GM18867 (cell line): ENCODE results near the gene TCTA.
"Not testable (repeated sequence)": the region's sequence is repeated elsewhere in the genome, so short reads cannot be mapped to it uniquely, and the experiment has no call there.

ENCODE experiments used
- ATAC-seq: cut with Tn5 transposase; IDR thresholded peaks from one replicate; pipeline ENCODE4 v1.9.1; 2021; ENCODE audit warnings: mild to moderate bottlenecking, moderate library complexity; ENCODE audit not compliant: unreplicated experiment

The TCTA gene, protein sequence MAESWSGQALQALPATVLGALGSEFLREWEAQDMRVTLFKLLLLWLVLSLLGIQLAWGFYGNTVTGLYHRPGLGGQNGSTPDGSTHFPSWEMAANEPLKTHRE

GRCh38 chr3:49411968-49412631 lies at the start of gene TCTA, which contains the start of gene RHOA:
TSS of gene TCTA (plus strand) at chr3:49412423. CDS start at chr3:49412427, 4 bp downstream.
TSS of gene RHOA (minus strand) at chr3:49411976. CDS start at chr3:49375589, 36,387 bp downstream.
- peak; percentile 74 for ATAC-seq

- no peak for ATAC-seq
Measured at GRCh38 chr3:49362561-49362960, 49.7 kb upstream of the TCTA start.

DNA sequence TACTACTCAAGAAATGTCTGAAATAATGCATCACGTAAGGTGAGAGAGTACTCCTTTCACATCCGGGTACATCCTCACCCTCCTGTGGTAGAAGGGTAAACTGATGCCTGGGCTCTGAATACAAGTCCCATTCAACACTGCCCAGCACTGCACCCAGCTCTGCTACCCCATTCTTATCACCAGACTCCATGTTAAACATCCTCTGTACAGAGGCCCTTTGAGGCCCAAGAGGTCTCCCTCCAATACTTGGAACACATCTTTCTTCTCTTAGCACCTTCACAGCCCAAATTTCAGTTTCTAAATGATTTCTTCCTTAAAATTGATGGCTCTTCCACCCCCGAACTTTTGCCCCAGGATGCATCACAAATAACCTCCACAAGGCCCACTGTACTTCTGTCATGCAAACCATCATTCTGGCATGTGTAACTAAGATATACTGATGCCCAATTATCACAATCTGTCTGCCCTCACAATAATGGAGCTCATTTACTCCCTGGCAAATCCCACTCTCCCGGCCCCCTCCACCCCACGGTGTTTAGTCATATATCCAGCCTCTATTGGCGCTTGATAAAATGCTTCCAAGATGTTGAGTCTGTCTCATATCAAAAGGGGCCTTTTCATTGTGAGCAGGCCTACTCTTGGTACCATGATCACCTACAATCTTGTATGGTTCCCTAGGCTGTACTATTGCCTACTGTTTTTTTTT lies 41.5 kb upstream of the TCTA start:
- ATAC-seq = no peak

- ATAC-seq = no peak
Measured at GRCh38 chr3:49371946-49372345, 40.3 kb upstream of the TCTA start.

- ATAC-seq = no peak
Measured at GRCh38 chr3:49377483-49377882, 34.7 kb upstream of the TCTA start.

- ATAC-seq = no peak
Measured at GRCh38 chr3:49378249-49378895, 33.9 kb upstream of the TCTA start.

DNA sequence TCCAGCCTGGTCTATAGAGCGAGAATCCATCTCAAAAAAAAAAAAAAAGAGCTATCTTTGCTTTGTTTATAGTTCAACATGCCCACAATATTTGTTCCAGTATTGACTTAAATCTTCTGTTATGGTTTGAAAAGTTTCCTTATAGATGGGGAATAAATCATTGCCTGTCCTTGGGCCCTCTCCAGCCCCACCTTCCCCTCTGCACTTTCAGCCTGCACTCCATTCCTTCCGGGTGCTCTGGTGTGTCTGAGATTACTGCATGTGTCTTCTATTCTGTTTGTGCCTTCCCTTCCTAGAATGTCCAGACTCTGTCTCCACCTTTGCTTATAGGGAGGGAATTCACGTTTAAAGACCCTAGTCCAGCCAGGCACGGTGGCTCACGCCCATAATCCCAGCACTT lies 28.8 kb upstream of the TCTA start:
- no peak for ATAC-seq

GRCh38 chr3:49385617-49386016 lies 26.6 kb upstream of the TCTA start:
- no peak for ATAC-seq

GRCh38 chr3:49386056-49386756 lies 26.0 kb upstream of the TCTA start:
- ATAC-seq = no peak

- no peak for ATAC-seq
Measured at GRCh38 chr3:49387721-49388120, 24.5 kb upstream of the TCTA start.

DNA sequence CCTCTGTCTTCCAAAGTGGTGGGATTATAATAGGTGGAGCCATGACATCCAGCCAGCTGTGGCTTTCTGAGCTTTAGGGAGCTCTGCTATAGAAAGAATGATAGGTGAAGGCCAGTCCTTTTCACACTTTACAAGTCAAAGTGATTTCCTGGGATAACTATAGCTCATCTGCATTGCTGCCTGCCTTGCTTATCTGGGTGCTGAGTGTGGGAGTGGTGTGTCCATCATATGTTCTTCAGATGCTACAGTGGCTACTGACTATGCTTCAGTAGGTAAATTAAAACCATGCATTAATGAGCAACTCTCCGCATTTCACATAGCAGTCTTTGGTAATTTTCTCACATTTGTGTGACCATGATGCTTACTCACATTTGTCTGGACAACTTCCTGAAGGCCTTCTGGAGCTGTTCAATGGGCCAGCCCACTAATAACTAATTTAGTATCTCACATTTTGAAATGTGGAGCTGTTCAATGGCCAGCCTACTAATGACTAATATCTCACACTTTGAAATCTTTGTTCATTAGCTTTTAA lies 23.9 kb upstream of the TCTA start:
- ATAC-seq = no peak

- ATAC-seq = no peak
Measured at GRCh38 chr3:49389297-49389696, 22.9 kb upstream of the TCTA start.

- not testable (repeated sequence) for ATAC-seq
Measured at GRCh38 chr3:49391310-49391709, 20.9 kb upstream of the TCTA start.

DNA sequence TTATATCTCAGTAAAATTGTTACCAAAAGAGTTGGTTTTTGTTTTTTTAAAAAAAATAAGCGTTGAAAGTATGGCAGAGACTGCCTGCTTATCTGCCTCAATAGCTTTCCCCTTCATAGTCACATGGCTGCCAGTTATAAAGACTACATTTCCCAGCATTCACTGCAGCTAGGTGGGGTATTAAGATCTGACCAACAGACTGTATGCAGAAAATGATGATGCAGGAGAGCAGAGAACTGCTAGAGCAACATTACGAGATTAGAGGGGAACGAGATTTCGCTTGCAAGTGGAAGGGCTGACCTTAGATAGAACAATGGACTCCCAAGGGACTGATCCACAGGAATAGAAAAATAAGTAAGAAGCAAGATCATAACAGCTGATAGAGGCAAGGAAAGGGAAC lies 14.8 kb upstream of the TCTA start:
- ATAC-seq = no peak

- no peak for ATAC-seq
Measured at GRCh38 chr3:49399461-49399860, 12.8 kb upstream of the TCTA start.

DNA sequence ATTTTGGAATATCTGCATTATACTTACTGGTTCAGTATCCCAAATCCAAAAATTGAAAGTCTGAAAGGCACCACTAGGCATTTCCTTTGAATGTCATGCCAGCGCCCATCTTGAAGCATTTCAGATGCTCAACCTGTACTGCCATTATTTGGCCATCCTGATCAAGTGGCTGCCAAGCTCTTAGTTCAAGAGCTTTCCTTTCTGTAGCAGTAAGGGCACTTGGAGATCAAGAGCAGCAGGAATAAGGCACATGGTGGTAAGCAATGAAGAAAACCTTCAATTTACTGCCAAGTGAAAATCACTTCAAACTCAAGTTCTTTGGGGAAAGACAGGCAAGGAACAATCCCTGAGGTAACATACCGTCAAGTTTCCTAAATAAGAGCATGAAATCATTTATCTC lies 10.5 kb upstream of the TCTA start:
- no peak for ATAC-seq

- no peak for ATAC-seq
Measured at GRCh38 chr3:49403891-49404290, 8.3 kb upstream of the TCTA start.

DNA sequence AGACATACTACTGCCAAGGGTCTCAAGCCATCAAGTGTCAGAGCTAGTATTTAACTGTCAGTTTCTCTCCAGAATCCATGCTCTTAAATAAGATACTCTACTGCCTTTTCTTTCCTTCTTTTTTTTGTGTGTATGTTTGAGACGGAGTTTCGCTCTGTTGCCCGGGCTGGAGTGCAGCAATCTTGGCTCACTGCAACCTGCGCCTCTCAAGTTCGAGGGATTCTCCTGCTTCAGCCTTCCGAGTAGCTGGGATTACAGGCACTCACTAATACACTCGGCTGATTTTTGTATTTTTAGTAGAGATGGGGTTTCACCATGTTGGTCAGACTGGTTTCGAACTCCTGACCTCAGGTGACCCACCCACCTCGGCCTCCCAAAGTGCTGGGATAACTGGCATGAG lies 6.7 kb upstream of the TCTA start:
- not testable (repeated sequence) for ATAC-seq

DNA sequence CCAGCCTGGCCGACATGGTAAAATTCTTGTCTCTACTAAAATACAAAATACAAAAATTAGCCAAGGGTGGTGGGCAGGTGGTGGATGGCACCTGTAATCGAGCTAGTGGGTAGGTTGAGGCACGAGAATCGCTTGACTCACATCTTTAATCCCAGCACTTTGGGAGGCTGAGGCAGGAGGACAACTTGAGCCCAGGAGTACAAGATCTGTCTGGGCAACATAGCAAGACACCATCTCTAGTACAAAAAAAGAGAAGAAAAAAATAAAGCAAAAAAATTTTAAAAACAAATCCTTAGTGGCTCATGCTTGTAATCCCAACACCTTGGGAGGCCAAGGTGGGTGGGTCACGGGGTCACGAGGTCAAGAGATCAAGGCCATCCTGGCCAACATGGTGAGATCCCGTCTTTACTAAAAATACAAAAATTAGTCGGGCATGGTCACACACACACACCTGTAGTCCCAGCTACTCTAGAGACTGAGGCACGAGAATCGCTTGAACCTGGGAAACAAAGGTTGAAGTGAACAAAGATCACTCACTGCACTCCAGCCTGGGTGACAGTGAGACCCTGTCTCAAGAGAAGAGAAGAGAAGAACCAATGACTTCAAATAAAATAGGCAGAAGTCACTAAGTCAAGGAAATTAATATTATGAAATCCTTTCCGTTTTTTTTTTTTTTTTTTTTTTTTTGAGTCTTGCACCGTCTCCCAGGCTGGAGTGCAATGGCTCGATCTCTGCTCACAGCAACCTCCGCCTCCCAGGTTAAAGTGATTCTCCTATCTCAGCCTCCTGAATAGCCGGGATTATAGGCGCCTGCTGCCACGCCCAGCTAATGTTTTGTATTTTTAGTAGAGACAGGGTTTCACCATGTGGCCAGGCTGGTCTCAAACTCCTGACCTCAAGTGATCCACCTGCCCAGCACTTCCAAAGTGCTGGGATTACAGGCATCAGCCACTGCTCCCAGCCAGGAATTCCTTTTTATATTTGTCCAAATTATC lies 5.4 kb upstream of the TCTA start:
- ATAC-seq = no peak
